ENCODE data around the gene SPO11. TPM values are rescaled to one million over a fixed set of nuclear protein-coding genes. Genes with fewer than 3 reads are reported as not detected.
A peak's percentile ranks its signal among the peaks of the same experiment; 100 is the strongest.

SPO11 gene
- total and polyA plus RNA-seq, 2 of the 13 experiments (the other 11 are each of a cell fraction or from before 2014, with no cell fraction given), result not detected

GRCh38 chr20:57351042-57351783, 21.6 kb downstream of the SPO11 start, which contains the start of gene RAE1 (continued):
- TF ChIP-seq ZBTB40 (IDR thresholded peaks at IDR 0.05) (peak; percentile 39; the same call in 1 of the 2 replicates), ZBTB40 (CRISPR knock-in tag; IDR thresholded peaks at IDR 0.05) (peak; percentile 85), TEAD2 (CRISPR knock-in tag; IDR thresholded peaks at IDR 0.05) (0 out of 2 replicates have a peak, but pooled peaks have one; percentile 43), ZKSCAN8 (CRISPR knock-in tag; IDR thresholded peaks at IDR 0.05; ENCODE audit: borderline replicate concordance) (no peak; the same call in 1 of the 2 replicates), IRF1 (CRISPR knock-in tag; IDR thresholded peaks at IDR 0.05; ENCODE audit: low read depth) (peak; percentile 89; the same call in 1 of the 2 replicates), HNRNPL (IDR thresholded peaks at IDR 0.05; ENCODE audit: low read depth, low read length) (0 out of 2 replicates have a peak, but pooled peaks have one; percentile 32), PAX8 (CRISPR knock-in tag; IDR thresholded peaks at IDR 0.05; ENCODE audit: borderline replicate concordance) (peak; percentile 88; the same call in 1 of the 2 replicates), ZNF142 (CRISPR knock-in tag; IDR thresholded peaks at IDR 0.05) (0 out of 2 replicates have a peak, but pooled peaks have one; percentile 61), DRAP1 (CRISPR knock-in tag; IDR thresholded peaks at IDR 0.05) (peak; percentile 63; the same call in 1 of the 2 replicates), PREB (CRISPR knock-in tag; IDR thresholded peaks at IDR 0.05) (no peak; the same call in 1 of the 2 replicates)
